Posterior cingulate gyrus (tissue), 11 donors: Measurements from ENCODE around the gene TBC1D22A.

Experiments used
- DNase-seq, 10 donors: peaks; one replicate each; pipeline versions ENCODE4 v3.0.0 to v3.0.0-alpha.2; 2020 to 2021; ENCODE audit warnings: mixed read lengths in 3 of 10
- intact Hi-C: fragments of 100-400 bp; cut with DNase I; formaldehyde crosslinking; loops from one replicate; pipeline ENCODE4 v1.15.1; 2023

Gene TBC1D22A

GRCh38 chr22:46864314-46865051 is 102.0 kb downstream of the TBC1D22A start:
- intact Hi-C loops = no loop called here

GRCh38 chr22:46865052-46865434 is 102.6 kb downstream of the TBC1D22A start:
- no peak for DNase-seq
- intact Hi-C loops = no loop called here

More at GRCh38 chr22:46864314-46865051, 102.0 kb downstream of the TBC1D22A start:
- DNase-seq = no peak

- intact Hi-C loops = no loop called here
- DNase-seq = no peak
Observed at GRCh38 chr22:46865642-46866041, 103.2 kb downstream of the TBC1D22A start.

- peak in 1 of 10 donors; percentile 59 for DNase-seq
- intact Hi-C loops = no loop called here
Observed at GRCh38 chr22:46866591-46866990, 104.1 kb downstream of the TBC1D22A start.

- peak in 1 of 10 donors; percentile 75 for DNase-seq
- intact Hi-C loops = no loop called here
Observed at GRCh38 chr22:46867106-46867505, 104.7 kb downstream of the TBC1D22A start.

- intact Hi-C loops = no loop called here
- peak in 1 of 10 donors; percentile 41 for DNase-seq
Observed at GRCh38 chr22:46869329-46869728, 106.9 kb downstream of the TBC1D22A start.

- DNase-seq = no peak
- intact Hi-C loops = no loop called here
Observed at GRCh38 chr22:46869831-46870441, 107.5 kb downstream of the TBC1D22A start.

- no peak for DNase-seq
- intact Hi-C loops = no loop called here
Observed at GRCh38 chr22:46871826-46872225, 109.4 kb downstream of the TBC1D22A start.

GRCh38 chr22:46875089-46875488 is 112.6 kb downstream of the TBC1D22A start:
- intact Hi-C loops = no loop called here
- DNase-seq = no peak

GRCh38 chr22:46876357-46876934 is 114.0 kb downstream of the TBC1D22A start:
- no peak for DNase-seq
- intact Hi-C loops = no loop called here

GRCh38 chr22:46878191-46878948 is 115.9 kb downstream of the TBC1D22A start:
- DNase-seq = no peak
- intact Hi-C loops = no loop called here

- intact Hi-C loops = no loop called here
- DNase-seq = no peak
Observed at GRCh38 chr22:46879083-46879482, 116.6 kb downstream of the TBC1D22A start.

- peak in 1 of 10 donors; percentile 43 for DNase-seq
- intact Hi-C loops = no loop called here
Observed at GRCh38 chr22:46881373-46882118, 119.1 kb downstream of the TBC1D22A start.

GRCh38 chr22:46883092-46883910 is 120.9 kb downstream of the TBC1D22A start:
- intact Hi-C loops = no loop called here
- DNase-seq = no peak

- DNase-seq = no peak
- intact Hi-C loops = no loop called here
Observed at GRCh38 chr22:46884365-46884764, 121.9 kb downstream of the TBC1D22A start.

GRCh38 chr22:46887978-46888377 is 125.5 kb downstream of the TBC1D22A start:
- intact Hi-C loops = no loop called here
- no peak for DNase-seq

- intact Hi-C loops = no loop called here
- DNase-seq = peak in 1 of 10 donors; percentile 63
Observed at GRCh38 chr22:46890819-46891218, 128.4 kb downstream of the TBC1D22A start.

GRCh38 chr22:46891382-46891951 is 129.0 kb downstream of the TBC1D22A start:
- no peak for DNase-seq
- intact Hi-C loops = no loop called here

- intact Hi-C loops = no loop called here
- no peak for DNase-seq
Observed at GRCh38 chr22:46892866-46893265, 130.4 kb downstream of the TBC1D22A start.
